ENCODE results near the gene OR7A5.

Gene OR7A5

DNA sequence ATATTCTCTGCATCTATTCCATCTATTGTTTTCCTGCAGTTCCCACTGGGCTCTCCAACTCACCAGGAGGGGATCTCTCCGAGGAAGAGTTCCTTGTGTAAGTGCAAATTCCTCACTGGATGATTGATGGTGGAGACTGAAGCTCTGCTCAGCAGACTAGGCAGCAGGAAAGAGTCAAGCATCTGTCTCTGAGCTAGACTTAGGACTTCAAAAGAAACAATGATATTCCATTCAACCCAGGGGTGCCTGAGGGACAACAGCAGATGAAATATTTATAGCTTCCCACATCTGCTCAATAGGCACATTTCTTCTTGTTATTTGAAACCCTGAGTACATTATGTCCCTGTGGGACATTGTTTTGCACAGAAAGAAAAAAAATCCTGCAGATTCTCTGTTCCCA lies at the start of gene OR7A5, which contains the start of gene OR7C1:
TSS of gene OR7A5 (minus strand) at position 175 of the 400 bp plus-strand sequence. CDS start 6,944 bp downstream, outside the sequence.
TSS of gene OR7C1 (minus strand) at position 175 of the 400 bp plus-strand sequence. CDS start 35,049 bp downstream, outside the sequence.
- H3K27ac ChIP-seq, result no peak within 1 kb of the TSS
- no peak for TF ChIP-seq ZFX (IDR thresholded peaks at IDR 0.05; ENCODE audit: borderline replicate concordance)
- TF ChIP-seq, protein P1, sequence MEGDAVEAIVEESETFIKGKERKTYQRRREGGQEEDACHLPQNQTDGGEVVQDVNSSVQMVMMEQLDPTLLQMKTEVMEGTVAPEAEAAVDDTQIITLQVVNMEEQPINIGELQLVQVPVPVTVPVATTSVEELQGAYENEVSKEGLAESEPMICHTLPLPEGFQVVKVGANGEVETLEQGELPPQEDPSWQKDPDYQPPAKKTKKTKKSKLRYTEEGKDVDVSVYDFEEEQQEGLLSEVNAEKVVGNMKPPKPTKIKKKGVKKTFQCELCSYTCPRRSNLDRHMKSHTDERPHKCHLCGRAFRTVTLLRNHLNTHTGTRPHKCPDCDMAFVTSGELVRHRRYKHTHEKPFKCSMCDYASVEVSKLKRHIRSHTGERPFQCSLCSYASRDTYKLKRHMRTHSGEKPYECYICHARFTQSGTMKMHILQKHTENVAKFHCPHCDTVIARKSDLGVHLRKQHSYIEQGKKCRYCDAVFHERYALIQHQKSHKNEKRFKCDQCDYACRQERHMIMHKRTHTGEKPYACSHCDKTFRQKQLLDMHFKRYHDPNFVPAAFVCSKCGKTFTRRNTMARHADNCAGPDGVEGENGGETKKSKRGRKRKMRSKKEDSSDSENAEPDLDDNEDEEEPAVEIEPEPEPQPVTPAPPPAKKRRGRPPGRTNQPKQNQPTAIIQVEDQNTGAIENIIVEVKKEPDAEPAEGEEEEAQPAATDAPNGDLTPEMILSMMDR (IDR thresholded peaks at IDR 0.05), result no peak

DNA sequence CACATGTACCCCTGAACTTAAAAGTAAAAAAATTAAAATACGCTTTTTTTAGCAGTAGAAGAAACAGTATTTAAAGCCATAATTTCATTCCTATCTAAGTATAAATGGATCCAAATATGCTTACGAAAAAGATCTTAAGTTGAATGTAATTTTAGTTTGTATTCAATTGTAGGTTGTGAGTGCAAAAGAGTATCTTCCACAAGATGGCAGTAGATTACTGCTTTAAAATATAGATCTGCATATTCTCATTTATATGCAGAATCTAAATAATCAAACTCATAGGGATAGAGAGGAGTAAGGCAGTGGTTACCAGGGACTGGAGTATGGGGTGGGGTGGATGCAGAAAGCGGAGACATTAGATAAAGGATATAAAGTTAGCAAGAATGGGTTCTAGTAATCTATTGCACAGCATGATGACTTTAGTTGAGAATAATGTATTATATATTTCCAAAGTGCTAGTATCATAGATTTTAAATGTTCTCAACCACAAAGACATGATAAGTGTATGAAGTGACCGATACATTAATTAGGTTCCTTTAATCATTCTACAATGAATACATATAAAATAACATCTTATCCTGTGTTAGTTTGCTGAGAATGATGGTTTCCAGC lies 36.7 kb upstream of the OR7A5 start:
- no peak overlapping the region for H3K27ac ChIP-seq
- no peak for TF ChIP-seq ZFX (IDR thresholded peaks at IDR 0.05; ENCODE audit: borderline replicate concordance)
- TF ChIP-seq, protein P1 (IDR thresholded peaks at IDR 0.05), result peak; percentile 72

DNA sequence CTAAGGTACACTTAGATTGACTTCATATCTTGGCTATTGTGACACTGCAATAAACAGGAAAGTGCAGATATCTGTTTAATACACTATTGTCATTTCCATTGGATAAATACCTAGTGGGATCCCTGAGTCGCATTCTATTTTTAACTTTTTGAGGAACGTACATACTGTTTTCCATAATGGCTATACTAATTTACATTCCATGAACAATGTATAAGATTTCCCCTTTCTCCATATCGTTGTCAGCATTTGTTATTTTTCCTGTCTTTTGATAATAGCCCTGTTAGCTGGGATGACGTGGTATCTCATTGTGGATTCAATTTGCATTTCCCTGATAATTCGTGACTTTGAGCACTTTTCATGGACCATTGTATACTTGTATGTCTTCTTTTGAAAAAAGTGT lies 33.5 kb upstream of the OR7A5 start:
- TF ChIP-seq ZFX (IDR thresholded peaks at IDR 0.05; ENCODE audit: borderline replicate concordance), result no peak
- TF ChIP-seq, protein P1 (IDR thresholded peaks at IDR 0.05), result no peak
- H3K27ac ChIP-seq, result no peak overlapping the region

DNA sequence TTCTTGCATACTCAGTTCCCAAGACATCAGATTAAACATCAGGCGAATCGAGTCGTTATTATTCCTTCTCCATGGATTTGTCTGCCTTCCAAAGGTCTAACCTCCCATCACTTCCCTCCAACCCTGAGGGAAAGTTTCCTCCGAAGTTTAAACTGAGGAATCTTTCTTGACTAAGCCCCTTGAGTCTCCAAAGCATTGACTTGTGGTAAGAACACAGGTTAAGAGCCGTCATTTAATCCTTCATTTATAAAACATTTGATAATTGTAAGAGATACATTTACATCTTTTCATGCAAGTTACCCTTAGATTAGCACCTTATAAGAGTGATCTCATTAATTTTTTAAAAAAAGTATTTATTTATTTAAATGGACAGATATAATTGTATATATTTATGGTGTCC lies 13.8 kb upstream of the OR7A5 start, which contains the start of gene OR7A10:
TSS of gene OR7A10 (minus strand) at position 101 of the 400 bp plus-strand sequence. CDS start 7,045 bp downstream, outside the sequence.
- TF ChIP-seq, protein P1 (IDR thresholded peaks at IDR 0.05), result no peak
- no peak for TF ChIP-seq ZFX (IDR thresholded peaks at IDR 0.05; ENCODE audit: borderline replicate concordance)
- no peak within 1 kb of the TSS for H3K27ac ChIP-seq

DNA sequence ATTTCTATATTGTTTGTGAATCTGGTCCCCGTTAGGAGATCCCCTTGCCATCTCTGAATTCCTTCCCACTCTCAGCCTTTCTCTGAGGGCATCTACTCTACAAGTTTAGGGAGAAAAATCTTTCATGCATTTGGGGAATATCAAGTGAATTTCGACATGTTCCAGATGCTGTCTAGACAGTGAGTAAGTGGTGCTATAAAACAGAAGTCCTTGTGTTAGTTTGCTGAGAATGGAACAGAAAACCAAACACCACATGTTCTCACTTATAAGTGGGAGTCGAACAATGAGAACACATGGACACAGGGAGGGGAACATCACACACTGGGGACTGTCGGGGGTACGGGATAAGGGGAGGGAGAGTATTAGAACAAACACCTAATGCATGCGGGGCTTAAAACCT lies 8.6 kb upstream of the OR7A5 start:
- TF ChIP-seq ZFX (IDR thresholded peaks at IDR 0.05; ENCODE audit: borderline replicate concordance), result no peak
- TF ChIP-seq, protein P1 (IDR thresholded peaks at IDR 0.05), result no peak
- no peak overlapping the region for H3K27ac ChIP-seq

DNA sequence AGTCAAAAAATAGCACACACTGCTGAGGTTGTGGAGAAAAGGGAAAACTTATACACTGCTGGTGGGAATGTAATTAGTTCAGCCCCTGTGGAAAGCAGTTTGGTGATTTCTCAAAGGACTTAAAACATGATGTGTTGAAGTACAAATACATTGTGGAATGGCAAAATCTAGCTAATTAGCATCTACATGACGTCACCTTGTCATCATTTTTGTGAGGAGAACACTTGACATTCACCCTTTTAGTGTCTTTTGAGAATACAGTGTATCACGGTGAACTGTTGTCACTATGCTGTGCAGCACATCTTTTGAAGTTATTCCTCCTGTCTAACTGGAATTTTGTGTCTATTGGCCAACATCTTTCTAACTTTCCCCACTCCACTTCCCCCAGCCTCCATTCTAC lies 8.2 kb upstream of the OR7A5 start:
- no peak overlapping the region for H3K27ac ChIP-seq
- TF ChIP-seq, protein P1 (IDR thresholded peaks at IDR 0.05), result no peak
- TF ChIP-seq ZFX (IDR thresholded peaks at IDR 0.05; ENCODE audit: borderline replicate concordance), result no peak

DNA sequence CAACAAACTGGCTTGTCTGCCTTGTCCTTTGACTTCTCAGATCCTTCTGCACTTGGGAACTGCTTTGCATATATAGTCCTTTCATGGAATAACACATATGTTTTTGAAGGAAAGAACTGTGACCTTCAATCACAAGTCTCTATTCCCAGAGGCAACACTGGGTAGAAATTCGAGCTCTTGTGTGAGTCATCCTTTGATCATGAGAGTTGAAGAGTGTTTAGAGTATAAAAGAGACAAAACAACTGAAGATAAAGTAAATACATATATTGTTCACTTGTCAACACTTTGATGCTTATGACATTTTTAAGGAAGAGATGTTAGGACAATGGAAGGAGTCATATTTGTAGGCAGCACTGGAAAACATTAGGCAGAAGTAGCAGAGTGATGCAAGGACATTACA lies 5.2 kb upstream of the OR7A5 start:
- H3K27ac ChIP-seq, result no peak overlapping the region
- TF ChIP-seq, protein P1 (IDR thresholded peaks at IDR 0.05), result no peak
- no peak for TF ChIP-seq ZFX (IDR thresholded peaks at IDR 0.05; ENCODE audit: borderline replicate concordance)

All from 22Rv1 (cell line).